Neuron (in vitro differentiated cells): ENCODE data around the gene TEX36.
"Not testable (repeated sequence)": the region's sequence is repeated elsewhere in the genome, so short reads cannot be mapped to it uniquely, and the experiment has no call there.

Experiments used
- H2AFZ ChIP-seq: one replicate; pipeline ENCODE4 v1.6.1; 2013; ENCODE audit warnings: low read depth, mild to moderate bottlenecking, inconsistent platforms, low read length, moderate library complexity
- H3K27me3 ChIP-seq: one replicate; pipeline ENCODE4 v1.6.1; 2013; ENCODE audit warnings: low read length; ENCODE audit not compliant: insufficient read depth
- H3K36me3 ChIP-seq: one replicate; pipeline ENCODE4 v1.6.1; 2013; ENCODE audit warnings: low read length; ENCODE audit not compliant: insufficient read depth
- H3K4me1 ChIP-seq: one replicate; pipeline ENCODE4 v1.6.1; 2013; ENCODE audit warnings: low read length; ENCODE audit not compliant: insufficient read depth
- H3K4me3 ChIP-seq: 2 replicates; pipeline ENCODE4 v1.5.1; 2013; ENCODE audit warnings: mild to moderate bottlenecking, low read length, moderate library complexity
- H3K9me3 ChIP-seq: one replicate; pipeline ENCODE4 v1.6.1; 2013; ENCODE audit warnings: low read length

The TEX36 gene

GRCh38 chr10:125683821-125684220 is 858 bp upstream of the TEX36 start:
- H2AFZ ChIP-seq: no peak overlapping the region
- H3K4me1 ChIP-seq: peaks cover 5% of the 10 kb centered on the region
- no peaks in the 10 kb centered on the region for H3K36me3 ChIP-seq
- no peak overlapping the region for H3K4me3 ChIP-seq
- peaks cover 6% of the 10 kb centered on the region for H3K27me3 ChIP-seq
- peaks cover under 1% of the 10 kb centered on the region for H3K9me3 ChIP-seq

GRCh38 chr10:125679436-125679835 is 3.5 kb downstream of the TEX36 start:
- Histone ChIP-seq H2AFZ (no peak overlapping the region), H3K27me3 (peaks cover 4% of the 10 kb centered on the region), H3K4me1 (peaks cover 5% of the 10 kb centered on the region), H3K36me3 (no peaks in the 10 kb centered on the region), H3K4me3 (no peak overlapping the region), H3K9me3 (peaks cover 2% of the 10 kb centered on the region)

- Histone ChIP-seq H3K27me3 (no peaks in the 10 kb centered on the region), H2AFZ (no peak overlapping the region), H3K36me3 (no peaks in the 10 kb centered on the region), H3K4me3 (no peak overlapping the region), H3K4me1 (no peaks in the 10 kb centered on the region), H3K9me3 (no peaks in the 10 kb centered on the region)
Observed at GRCh38 chr10:125672884-125673283, 10.1 kb downstream of the TEX36 start.

GRCh38 chr10:125662584-125662983 is 20.4 kb downstream of the TEX36 start:
- peaks cover under 1% of the 10 kb centered on the region for H3K27me3 ChIP-seq
- H3K4me1 ChIP-seq: no peaks in the 10 kb centered on the region
- peaks cover 3% of the 10 kb centered on the region for H3K9me3 ChIP-seq
- no peak overlapping the region for H3K4me3 ChIP-seq
- H2AFZ ChIP-seq: no peak overlapping the region
- H3K36me3 ChIP-seq: no peaks in the 10 kb centered on the region

GRCh38 chr10:125661941-125662515 is 20.9 kb downstream of the TEX36 start:
- no peak overlapping the region for H3K4me3 ChIP-seq
- no peaks in the 10 kb centered on the region for H3K36me3 ChIP-seq
- H3K4me1 ChIP-seq: no peaks in the 10 kb centered on the region
- peaks cover 3% of the 10 kb centered on the region for H3K9me3 ChIP-seq
- H3K27me3 ChIP-seq: peaks cover 2% of the 10 kb centered on the region
- H2AFZ ChIP-seq: no peak overlapping the region

GRCh38 chr10:125661431-125661940 is 21.5 kb downstream of the TEX36 start:
- Histone ChIP-seq H3K36me3 (no peaks in the 10 kb centered on the region), H3K9me3 (peaks cover 3% of the 10 kb centered on the region), H3K4me1 (no peaks in the 10 kb centered on the region), H3K4me3 (no peak overlapping the region), H2AFZ (no peak overlapping the region), H3K27me3 (peaks cover 2% of the 10 kb centered on the region)

- no peak overlapping the region for H2AFZ ChIP-seq
- no peaks in the 10 kb centered on the region for H3K4me1 ChIP-seq
- H3K36me3 ChIP-seq: no peaks in the 10 kb centered on the region
- no peak overlapping the region for H3K4me3 ChIP-seq
- peaks cover 3% of the 10 kb centered on the region for H3K9me3 ChIP-seq
- peaks cover 4% of the 10 kb centered on the region for H3K27me3 ChIP-seq
Observed at GRCh38 chr10:125659071-125659470, 23.9 kb downstream of the TEX36 start.

- no peak overlapping the region for H3K4me3 ChIP-seq
- no peaks in the 10 kb centered on the region for H3K9me3 ChIP-seq
Observed at GRCh38 chr10:125656523-125656922, 26.4 kb downstream of the TEX36 start.

GRCh38 chr10:125653113-125653512 is 29.9 kb downstream of the TEX36 start:
- H2AFZ ChIP-seq, H3K27me3 ChIP-seq, H3K4me1 ChIP-seq, H3K9me3 ChIP-seq, H3K4me3 ChIP-seq, H3K36me3 ChIP-seq: not testable (repeated sequence)

More at GRCh38 chr10:125656523-125656922, 26.4 kb downstream of the TEX36 start:
- Histone ChIP-seq H2AFZ (no peak overlapping the region), H3K4me1 (no peaks in the 10 kb centered on the region), H3K36me3 (no peaks in the 10 kb centered on the region), H3K27me3 (peaks cover 4% of the 10 kb centered on the region)

GRCh38 chr10:125646311-125646710 is 36.7 kb downstream of the TEX36 start:
- Histone ChIP-seq H3K4me3 (no peak overlapping the region), H3K27me3 (no peaks in the 10 kb centered on the region), H2AFZ (no peak overlapping the region), H3K9me3 (no peaks in the 10 kb centered on the region), H3K4me1 (no peaks in the 10 kb centered on the region), H3K36me3 (no peaks in the 10 kb centered on the region)

- Histone ChIP-seq H3K27me3 (peaks cover 4% of the 10 kb centered on the region), H3K4me3 (no peak overlapping the region), H2AFZ (no peak overlapping the region), H3K4me1 (no peaks in the 10 kb centered on the region), H3K36me3 (no peaks in the 10 kb centered on the region), H3K9me3 (no peaks in the 10 kb centered on the region)
Observed at GRCh38 chr10:125641398-125641797, 41.6 kb downstream of the TEX36 start.

GRCh38 chr10:125640653-125641052 is 42.3 kb downstream of the TEX36 start:
- H3K4me3 ChIP-seq: no peak overlapping the region
- no peaks in the 10 kb centered on the region for H3K4me1 ChIP-seq
- H3K27me3 ChIP-seq: peaks cover 4% of the 10 kb centered on the region
- H3K9me3 ChIP-seq: no peaks in the 10 kb centered on the region
- no peaks in the 10 kb centered on the region for H3K36me3 ChIP-seq
- H2AFZ ChIP-seq: no peak overlapping the region

- no peak overlapping the region for H2AFZ ChIP-seq
Observed at GRCh38 chr10:125639846-125640245, 43.1 kb downstream of the TEX36 start.

GRCh38 chr10:125638555-125638954 is 44.4 kb downstream of the TEX36 start:
- no peak overlapping the region for H3K4me3 ChIP-seq
- H3K27me3 ChIP-seq: peaks cover 4% of the 10 kb centered on the region
- H3K36me3 ChIP-seq: no peaks in the 10 kb centered on the region
- H3K9me3 ChIP-seq: no peaks in the 10 kb centered on the region
- H2AFZ ChIP-seq: no peak overlapping the region
- H3K4me1 ChIP-seq: peaks cover 3% of the 10 kb centered on the region

More at GRCh38 chr10:125639846-125640245, 43.1 kb downstream of the TEX36 start:
- Histone ChIP-seq H3K27me3 (peaks cover 4% of the 10 kb centered on the region), H3K36me3 (no peaks in the 10 kb centered on the region), H3K9me3 (no peaks in the 10 kb centered on the region), H3K4me3 (no peak overlapping the region), H3K4me1 (no peaks in the 10 kb centered on the region)
